ENCODE results near the gene DENND2A.
"Not testable (repeated sequence)": the region's sequence is repeated elsewhere in the genome, so short reads cannot be mapped to it uniquely, and the experiment has no call there.

The DENND2A gene

DNA sequence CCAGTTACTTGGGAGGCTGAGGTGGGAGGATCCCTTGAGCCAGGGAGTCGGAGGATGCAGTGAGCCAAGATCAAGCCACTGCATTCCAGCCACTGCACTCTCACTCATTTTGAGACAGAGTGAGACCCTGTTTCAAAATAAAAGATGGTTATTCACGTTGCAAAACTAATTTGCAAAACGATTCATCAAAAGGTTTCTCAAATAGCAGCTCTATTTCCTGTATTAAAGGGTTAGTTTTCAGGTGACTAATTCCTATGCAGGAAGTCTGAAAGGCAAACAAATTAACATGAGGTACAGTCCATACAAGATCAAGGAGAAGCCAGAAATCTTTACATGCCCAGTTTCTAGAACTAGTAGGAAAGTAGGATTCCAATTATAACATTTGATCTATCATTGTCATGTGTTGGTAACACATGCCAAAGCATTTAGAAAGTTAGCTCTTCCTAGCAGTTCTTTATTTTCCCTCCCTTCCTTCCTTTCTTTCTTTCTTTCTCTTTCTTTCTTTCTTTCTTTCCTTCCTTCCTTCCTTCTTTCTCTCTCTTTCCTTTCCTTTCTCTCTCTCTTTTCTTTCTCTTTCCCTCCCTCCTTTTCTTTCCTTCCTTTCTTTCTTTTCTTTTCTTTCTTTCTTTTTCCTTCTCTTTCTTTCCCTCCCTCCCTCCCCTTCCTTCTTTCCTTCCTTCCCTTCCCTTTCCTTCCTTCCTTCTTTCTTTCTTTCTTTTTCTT lies 49.3 kb downstream of the DENND2A start:
- DNase-seq (ENCODE audit: low read depth, low spot score) = no peak

GRCh38 chr7:140587243-140587642 lies 53.4 kb downstream of the DENND2A start:
- DNase-seq (ENCODE audit: low read depth, low spot score) = no peak

DNA sequence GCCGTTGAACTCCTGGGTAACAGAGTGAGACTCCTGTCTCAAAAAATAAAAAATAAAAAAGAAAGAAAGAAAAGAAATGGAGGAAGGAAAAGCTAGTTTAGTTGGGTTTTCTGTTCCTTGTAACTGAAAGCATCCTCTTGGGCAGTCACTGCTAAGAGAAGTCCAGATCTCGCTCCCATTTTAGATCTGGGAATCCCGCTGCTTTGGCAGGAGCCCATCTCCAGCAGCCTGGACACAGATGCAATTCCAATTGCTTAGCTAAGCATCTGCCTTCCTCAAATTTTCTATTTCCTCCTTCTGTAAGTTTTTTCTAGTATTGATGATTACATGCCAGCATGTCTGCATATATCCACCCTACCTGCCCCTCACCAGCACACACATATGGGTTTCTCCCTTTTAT lies 54.1 kb downstream of the DENND2A start:
- DNase-seq (ENCODE audit: low read depth, low spot score) = no peak

- DNase-seq (ENCODE audit: low read depth, low spot score) = no peak
These were observed 55.3 kb downstream of the DENND2A start for GRCh38 chr7:140585333-140585732.

- no peak for DNase-seq (ENCODE audit: low read depth, low spot score)
These were observed 56.3 kb downstream of the DENND2A start for GRCh38 chr7:140584195-140584851.

- no peak for DNase-seq (ENCODE audit: low read depth, low spot score)
These were observed 59.2 kb downstream of the DENND2A start for GRCh38 chr7:140581411-140581810.

DNA sequence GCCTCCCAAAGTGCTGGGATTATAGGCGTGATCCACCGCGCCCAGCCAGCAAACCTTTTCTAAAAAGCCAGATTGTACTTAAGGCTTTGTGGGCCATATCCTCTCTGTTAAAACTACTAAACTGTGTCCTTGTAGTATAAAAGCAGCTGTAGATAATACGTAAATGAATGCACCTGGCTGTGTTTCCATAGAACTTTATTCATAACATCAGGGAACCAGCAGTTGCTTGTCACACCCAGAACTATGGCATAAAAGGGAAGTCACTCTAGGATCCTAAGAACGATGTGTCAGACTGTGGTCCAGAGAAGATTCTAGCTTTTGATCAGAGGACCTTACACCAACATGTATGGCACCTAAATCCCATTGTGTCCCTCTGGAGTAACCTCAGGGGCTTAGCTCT lies 63.0 kb downstream of the DENND2A start:
- DNase-seq (ENCODE audit: low read depth, low spot score) = no peak

GRCh38 chr7:140576589-140576988 lies 64.0 kb downstream of the DENND2A start:
- no peak for DNase-seq (ENCODE audit: low read depth, low spot score)

- DNase-seq (ENCODE audit: low read depth, low spot score) = no peak
These were observed 69.0 kb downstream of the DENND2A start for GRCh38 chr7:140571538-140572122.

DNA sequence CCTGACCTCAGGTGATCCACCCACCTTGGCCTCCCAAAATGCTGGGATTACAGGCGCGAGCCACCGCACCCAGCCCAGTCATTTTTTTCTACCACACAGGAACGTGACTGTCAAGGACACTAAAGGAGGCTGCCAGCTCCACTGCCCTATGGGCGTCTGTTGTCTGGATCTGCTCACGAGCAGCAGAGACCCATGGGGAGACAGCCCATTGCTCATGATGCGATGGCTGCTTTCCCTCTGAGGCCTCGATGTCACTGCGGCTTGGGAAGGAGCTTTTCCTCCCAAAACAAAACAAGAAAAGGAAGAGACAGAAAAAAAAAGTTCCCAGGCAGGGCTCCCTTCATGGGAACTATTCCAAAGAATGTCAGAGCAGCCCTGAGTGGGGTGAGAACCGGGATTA lies 70.5 kb downstream of the DENND2A start:
- no peak for DNase-seq (ENCODE audit: low read depth, low spot score)

DNA sequence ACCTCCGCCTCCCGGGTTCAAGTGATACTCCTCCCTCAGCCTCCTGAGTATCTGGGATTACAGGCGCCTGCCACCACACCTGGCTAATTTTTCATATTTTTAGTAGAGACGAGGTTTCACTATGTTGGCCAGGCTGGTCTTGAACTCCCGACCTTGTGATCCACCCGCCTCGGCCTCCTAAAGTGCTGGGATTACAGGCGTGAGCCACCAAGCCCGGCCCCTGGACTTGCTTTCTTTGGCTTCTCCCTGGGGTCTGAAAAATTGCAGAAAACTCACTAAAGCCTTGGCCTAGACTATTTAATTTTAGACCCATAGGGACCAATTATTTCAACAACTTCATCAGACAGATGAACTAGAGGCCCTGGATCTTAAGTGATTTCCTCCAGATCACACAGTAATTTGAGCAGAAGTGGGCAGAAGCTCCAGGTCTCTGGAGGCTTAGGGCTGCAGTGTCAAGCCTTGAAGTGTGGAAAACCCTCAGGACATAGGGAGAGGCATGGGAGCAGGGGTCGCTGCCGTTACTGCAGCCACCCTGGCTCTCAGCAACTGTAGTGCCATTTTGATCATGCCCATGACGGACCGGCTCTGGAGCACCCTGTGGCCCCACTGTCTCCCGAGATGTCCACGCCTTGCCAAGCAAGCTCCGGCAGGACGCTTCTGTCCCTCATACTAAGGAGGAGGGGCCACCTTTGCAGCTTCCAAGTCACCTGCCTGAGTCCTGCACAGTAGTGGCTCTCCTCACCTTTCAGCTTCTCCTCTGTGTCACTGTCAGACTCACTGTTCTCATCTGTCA lies 72.4 kb downstream of the DENND2A start:
- no peak for DNase-seq (ENCODE audit: low read depth, low spot score)

DNA sequence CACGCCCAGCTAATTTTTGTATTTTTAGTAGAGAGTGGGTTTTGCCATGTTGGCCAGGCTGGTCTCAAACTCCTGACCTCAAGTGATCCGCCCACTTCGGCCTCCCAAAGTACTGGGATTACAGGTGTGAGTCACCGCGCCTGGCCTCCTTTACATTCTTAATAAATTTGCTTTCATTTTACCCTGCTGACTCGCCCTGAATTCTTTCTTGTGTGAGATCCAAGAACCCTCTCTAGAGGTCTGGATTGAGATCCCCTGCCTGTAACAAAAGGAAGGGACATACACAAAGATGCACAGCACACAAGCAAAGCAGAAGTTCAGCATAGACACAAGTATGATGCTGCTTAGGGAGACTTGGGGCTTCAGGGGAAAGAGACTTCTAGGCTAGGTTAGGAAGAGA lies 74.4 kb downstream of the DENND2A start:
- DNase-seq (ENCODE audit: low read depth, low spot score) = peak; percentile 38

GRCh38 chr7:140565761-140566160 lies 74.9 kb downstream of the DENND2A start:
- DNase-seq (ENCODE audit: low read depth, low spot score) = not testable (repeated sequence)

- peak; percentile 32 for DNase-seq (ENCODE audit: low read depth, low spot score)
These were observed 76.0 kb downstream of the DENND2A start for GRCh38 chr7:140564643-140565042.

DNA sequence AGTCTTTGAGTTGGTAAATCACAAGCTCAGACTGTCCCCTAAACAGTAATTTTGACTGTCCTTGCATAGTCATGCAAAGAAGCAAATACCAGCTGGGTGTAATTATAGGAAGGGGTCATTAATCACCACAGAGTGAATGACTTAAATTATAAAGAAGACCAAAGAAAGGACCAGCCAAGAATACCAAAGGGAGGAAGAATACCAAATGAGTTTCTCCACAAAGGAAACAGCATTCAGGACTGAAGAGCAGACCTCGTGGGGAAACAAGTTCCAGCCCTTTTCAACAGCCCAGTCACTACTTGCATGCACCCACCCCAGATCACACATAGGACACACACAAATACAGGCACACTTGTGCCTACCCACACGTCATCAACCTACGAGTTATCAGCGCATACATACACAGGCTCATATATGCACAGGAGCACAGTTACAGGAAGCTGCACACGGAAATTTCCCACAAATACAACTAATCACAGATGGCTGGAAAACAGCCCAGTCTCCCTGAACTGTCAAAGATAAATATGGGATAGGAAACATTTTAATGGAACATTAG lies 77.6 kb downstream of the DENND2A start:
- DNase-seq (ENCODE audit: low read depth, low spot score) = peak; percentile 38

DNA sequence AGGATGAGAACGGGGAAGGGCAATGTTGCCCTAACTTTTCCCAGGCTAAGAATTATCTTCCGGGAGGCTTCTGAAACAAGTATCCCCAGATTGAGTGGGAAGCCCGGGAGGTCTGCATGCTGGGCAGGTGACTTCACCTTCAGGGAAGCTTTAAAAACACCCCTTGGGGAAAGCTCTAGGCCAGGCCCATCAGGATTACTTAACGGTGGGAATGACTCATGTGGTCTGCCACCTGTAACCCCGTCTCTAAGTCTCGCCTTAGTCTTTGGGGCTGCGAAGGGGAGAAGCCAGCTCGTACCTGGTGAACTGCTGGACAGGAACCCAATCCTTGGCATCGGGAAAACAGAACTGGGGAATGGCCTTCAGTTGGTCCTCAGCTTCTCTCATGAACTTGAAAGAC lies 81.2 kb downstream of the DENND2A start:
- DNase-seq (ENCODE audit: low read depth, low spot score) = no peak

GRCh38 chr7:140557809-140558518 lies 82.6 kb downstream of the DENND2A start:
- no peak for DNase-seq (ENCODE audit: low read depth, low spot score)

DNA sequence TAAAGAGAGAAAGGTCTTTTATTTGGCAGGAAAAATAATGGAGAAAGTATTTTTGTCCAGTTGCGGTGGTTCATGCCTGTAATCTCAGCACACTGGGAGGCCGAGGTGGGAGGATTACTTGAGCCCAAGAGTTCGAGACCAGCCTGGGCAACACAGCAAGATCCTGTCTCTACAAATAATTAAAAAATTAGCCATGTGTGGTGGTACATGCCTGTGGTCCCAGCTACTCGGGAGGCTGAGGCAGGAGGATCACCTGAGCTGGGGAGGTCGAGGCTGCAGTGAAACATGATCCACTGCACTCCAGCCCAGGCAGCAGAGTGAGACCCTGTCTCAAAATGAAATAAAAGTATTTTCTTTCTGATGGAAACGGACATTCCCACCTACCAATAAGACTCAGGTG lies 83.5 kb downstream of the DENND2A start:
- DNase-seq (ENCODE audit: low read depth, low spot score) = no peak

DNA sequence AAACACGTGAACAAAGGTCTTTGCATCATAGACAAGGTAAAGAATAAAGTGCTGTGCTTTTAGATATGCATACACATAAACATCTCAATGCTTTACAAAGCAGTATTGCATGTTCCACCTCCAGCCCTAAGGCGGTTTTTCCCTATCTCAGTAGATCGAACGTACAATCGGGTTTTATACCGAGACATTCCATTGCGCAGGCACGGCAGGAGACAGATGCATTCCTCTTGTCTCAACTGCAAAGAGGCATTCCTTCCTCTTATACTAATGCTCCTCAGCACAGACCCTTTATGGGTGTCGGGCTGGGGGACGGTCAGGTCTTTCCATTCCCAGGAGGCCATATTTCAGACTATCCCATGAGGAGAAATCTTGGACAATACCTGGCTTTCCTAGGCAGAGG lies 87.4 kb downstream of the DENND2A start:
- not testable (repeated sequence) for DNase-seq (ENCODE audit: low read depth, low spot score)

DNA sequence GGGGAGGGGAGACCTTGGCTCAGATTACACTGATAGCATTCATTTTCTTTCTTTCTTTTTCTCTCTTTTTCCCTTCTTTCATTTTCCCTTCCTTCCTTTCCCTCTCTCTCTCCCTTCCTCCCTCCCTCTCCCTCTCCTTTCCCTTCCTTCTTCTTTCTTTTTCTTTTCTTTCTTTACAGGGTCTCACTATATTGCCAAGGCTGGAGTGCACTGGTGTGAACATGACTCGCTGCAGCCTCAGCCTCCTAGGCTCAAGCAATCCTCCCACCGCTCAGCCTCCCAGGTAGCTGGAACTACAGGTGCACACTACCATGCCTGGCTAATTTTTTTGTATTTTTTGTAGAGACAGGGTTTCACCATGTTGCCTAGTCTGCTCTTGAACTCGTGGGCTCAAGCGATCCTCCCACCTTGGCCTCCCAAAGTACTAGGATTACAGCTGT lies 88.4 kb downstream of the DENND2A start:
- DNase-seq (ENCODE audit: low read depth, low spot score) = no peak
